ENCODE data around the gene IPCEF1. TPM values are rescaled to one million over a fixed set of nuclear protein-coding genes. Genes with fewer than 3 reads are reported as not detected.

The IPCEF1 gene
- total and polyA plus RNA-seq, 2 donors (not counting 1 experiment from before 2014, with no cell fraction given): 0.03 to 0.33 TPM

- no peaks in the 10 kb centered on the region for H3K79me2 ChIP-seq (ENCODE audit: control insufficient read depth, insufficient read depth, low read length)
- H3K4me1 ChIP-seq (ENCODE audit: control insufficient read depth, extremely low read depth, insufficient read depth, low read length): peaks cover 4% of the 10 kb centered on the region
- peak; percentile 93 to 95 for DNase-seq (ENCODE audit: low read depth in 2 of 2)
- no peak overlapping the region for H3K9ac ChIP-seq (ENCODE audit: insufficient read depth, low read length)
- no peak overlapping the region for H3K4me3 ChIP-seq (replicated peaks in 1 of 4; ENCODE audit: control extremely low read depth in 1 of 4, insufficient read depth in 1 of 4, low read depth in 3 of 4, low read length in 4 of 4)
- H3K9me3 ChIP-seq (ENCODE audit: control insufficient read depth, insufficient read depth, low read depth, low read length): no peaks in the 10 kb centered on the region
- no peaks in the 10 kb centered on the region for H4K20me1 ChIP-seq (ENCODE audit: control insufficient read depth, extremely low read depth, insufficient read depth, low read length)
- H2AFZ ChIP-seq (ENCODE audit: low read length): no peak overlapping the region
- no peaks in the 10 kb centered on the region for H3K36me3 ChIP-seq (ENCODE audit: control insufficient read depth, insufficient read depth, low read length)
- H3K27ac ChIP-seq (ENCODE audit: insufficient read depth, low read length): peak overlapping the region; percentile 7
- H3K27me3 ChIP-seq (ENCODE audit: control insufficient read depth, insufficient read depth, low read length): no peaks in the 10 kb centered on the region
- peak overlapping the region; percentile 51 for H3K4me2 ChIP-seq (ENCODE audit: extremely low read depth, insufficient read depth, low read length)
- TF ChIP-seq CTCF (conservative IDR thresholded peaks at IDR 0.05 in 1 of 2, IDR thresholded peaks at IDR 0.05 in 1 of 2; ENCODE audit: low read depth in 1 of 2, low read length in 2 of 2) (no peak), EZH2 (IDR thresholded peaks at IDR 0.05; ENCODE audit: low read length, missing control alignments) (no peak)
Measured at GRCh38 chr6:154386848-154387717, 30.5 kb upstream of the IPCEF1 start.

GRCh38 chr6:154384191-154384590, 27.6 kb upstream of the IPCEF1 start:
- Histone ChIP-seq H3K27ac (ENCODE audit: insufficient read depth, low read length) (no peak overlapping the region), H3K9me3 (ENCODE audit: control insufficient read depth, insufficient read depth, low read depth, low read length) (no peaks in the 10 kb centered on the region), H3K4me3 (replicated peaks in 1 of 4; ENCODE audit: control extremely low read depth in 1 of 4, insufficient read depth in 1 of 4, low read depth in 3 of 4, low read length in 4 of 4) (no peak overlapping the region), H3K36me3 (ENCODE audit: control insufficient read depth, insufficient read depth, low read length) (no peaks in the 10 kb centered on the region), H3K4me2 (ENCODE audit: extremely low read depth, insufficient read depth, low read length) (no peak overlapping the region), H3K79me2 (ENCODE audit: control insufficient read depth, insufficient read depth, low read length) (no peaks in the 10 kb centered on the region), H3K4me1 (ENCODE audit: control insufficient read depth, extremely low read depth, insufficient read depth, low read length) (peaks cover 4% of the 10 kb centered on the region), H3K9ac (ENCODE audit: insufficient read depth, low read length) (no peak overlapping the region), H4K20me1 (ENCODE audit: control insufficient read depth, extremely low read depth, insufficient read depth, low read length) (no peaks in the 10 kb centered on the region), H2AFZ (ENCODE audit: low read length) (no peak overlapping the region), H3K27me3 (ENCODE audit: control insufficient read depth, insufficient read depth, low read length) (no peaks in the 10 kb centered on the region)
- TF ChIP-seq CTCF (conservative IDR thresholded peaks at IDR 0.05 in 1 of 2, IDR thresholded peaks at IDR 0.05 in 1 of 2; ENCODE audit: low read depth in 1 of 2, low read length in 2 of 2) (no peak), EZH2 (IDR thresholded peaks at IDR 0.05; ENCODE audit: low read length, missing control alignments) (no peak)
- DNase-seq (ENCODE audit: low read depth in 2 of 2): no peak

GRCh38 chr6:154383273-154383672, 26.7 kb upstream of the IPCEF1 start:
- Histone ChIP-seq H4K20me1 (ENCODE audit: control insufficient read depth, extremely low read depth, insufficient read depth, low read length) (no peaks in the 10 kb centered on the region), H2AFZ (ENCODE audit: low read length) (no peak overlapping the region), H3K9ac (ENCODE audit: insufficient read depth, low read length) (no peak overlapping the region), H3K36me3 (ENCODE audit: control insufficient read depth, insufficient read depth, low read length) (no peaks in the 10 kb centered on the region), H3K27ac (ENCODE audit: insufficient read depth, low read length) (no peak overlapping the region), H3K4me1 (ENCODE audit: control insufficient read depth, extremely low read depth, insufficient read depth, low read length) (peaks cover 4% of the 10 kb centered on the region), H3K4me2 (ENCODE audit: extremely low read depth, insufficient read depth, low read length) (no peak overlapping the region), H3K4me3 (replicated peaks in 1 of 4; ENCODE audit: control extremely low read depth in 1 of 4, insufficient read depth in 1 of 4, low read depth in 3 of 4, low read length in 4 of 4) (no peak overlapping the region), H3K27me3 (ENCODE audit: control insufficient read depth, insufficient read depth, low read length) (no peaks in the 10 kb centered on the region), H3K79me2 (ENCODE audit: control insufficient read depth, insufficient read depth, low read length) (no peaks in the 10 kb centered on the region), H3K9me3 (ENCODE audit: control insufficient read depth, insufficient read depth, low read depth, low read length) (no peaks in the 10 kb centered on the region)
- no peak for DNase-seq (ENCODE audit: low read depth in 2 of 2)
- TF ChIP-seq CTCF (conservative IDR thresholded peaks at IDR 0.05 in 1 of 2, IDR thresholded peaks at IDR 0.05 in 1 of 2; ENCODE audit: low read depth in 1 of 2, low read length in 2 of 2): no peak
- TF ChIP-seq EZH2 (IDR thresholded peaks at IDR 0.05; ENCODE audit: low read length, missing control alignments): no peak

All from fibroblast of lung (primary cell).